GM10847 (cell line): ENCODE results near the gene HS3ST5.

ENCODE experiments used
- POLR2A ChIP-seq: IDR thresholded peaks from 2 replicates; pipeline ENCODE4 v1.6.1; 2011; ENCODE audit not compliant: insufficient read length; ENCODE audit errors: extremely low read depth

The HS3ST5 gene

DNA sequence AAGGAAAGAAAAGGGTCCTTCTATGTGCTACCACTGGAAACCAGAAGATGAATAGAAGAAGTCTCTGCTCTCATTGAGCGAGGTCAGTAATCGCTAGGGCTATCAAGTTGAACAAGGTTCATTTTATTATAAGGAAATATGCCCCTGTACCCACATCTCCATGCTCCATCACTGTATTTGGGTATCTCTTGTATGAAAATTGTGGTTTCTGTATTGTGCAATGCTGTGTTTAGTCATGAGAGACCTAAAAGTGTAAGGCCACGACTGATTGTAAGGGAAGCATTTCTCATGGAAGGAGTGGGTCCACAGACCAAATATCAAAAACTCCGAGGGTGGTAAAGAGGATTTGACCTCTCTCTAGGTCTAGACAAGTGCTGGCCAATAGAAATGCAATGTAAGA, 3.6 kb upstream of the HS3ST5 start:
- no peak for TF ChIP-seq POLR2A

DNA sequence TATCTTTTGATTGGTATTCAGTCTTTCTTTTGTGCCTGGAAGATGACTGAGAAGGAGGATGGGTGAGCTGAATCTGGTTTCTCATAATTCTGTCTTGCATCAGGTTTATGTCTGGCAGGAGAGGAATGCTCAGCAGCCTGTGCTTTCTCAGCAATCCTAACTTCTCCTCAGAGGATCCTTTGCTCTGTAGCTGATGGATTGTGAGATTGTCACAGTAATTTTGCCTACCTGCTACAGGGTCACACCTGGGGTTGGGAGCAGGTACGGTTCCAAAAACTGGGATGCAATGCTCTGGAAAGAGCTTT, 2.1 kb upstream of the HS3ST5 start:
- no peak for TF ChIP-seq POLR2A

DNA sequence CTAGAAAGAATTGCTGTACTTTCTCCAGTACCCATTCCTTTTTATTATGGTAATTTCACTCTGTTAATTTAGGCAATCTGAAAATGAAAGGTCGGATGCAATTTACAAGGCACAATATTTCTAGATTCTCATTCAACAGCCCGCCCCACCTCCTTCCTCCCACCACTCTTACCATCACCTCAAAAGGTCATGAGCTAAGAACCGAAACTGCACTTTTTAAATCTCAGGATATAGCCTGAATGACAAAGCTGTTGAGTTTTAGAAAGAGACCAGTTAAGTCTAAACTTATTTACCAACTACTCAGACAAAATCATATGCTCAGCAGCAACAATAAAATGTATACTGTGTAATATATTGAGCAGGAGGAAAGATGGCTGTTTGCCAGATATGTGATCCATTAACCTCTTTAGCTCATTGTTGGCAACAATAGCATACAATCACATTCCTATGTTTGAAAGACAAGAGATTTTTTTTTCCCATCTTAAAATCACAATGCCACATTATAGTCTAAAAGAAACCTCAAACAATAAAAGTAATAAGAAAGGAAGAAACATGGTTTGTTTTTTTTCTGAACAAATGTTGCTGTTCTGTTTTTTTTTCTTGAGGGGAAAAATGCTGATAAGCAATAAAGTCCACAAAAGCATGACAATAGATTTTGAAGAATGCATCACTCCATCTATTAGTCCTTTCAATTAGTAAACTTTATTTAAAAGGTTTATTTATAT, 1.6 kb upstream of the HS3ST5 start:
- no peak for TF ChIP-seq POLR2A

DNA sequence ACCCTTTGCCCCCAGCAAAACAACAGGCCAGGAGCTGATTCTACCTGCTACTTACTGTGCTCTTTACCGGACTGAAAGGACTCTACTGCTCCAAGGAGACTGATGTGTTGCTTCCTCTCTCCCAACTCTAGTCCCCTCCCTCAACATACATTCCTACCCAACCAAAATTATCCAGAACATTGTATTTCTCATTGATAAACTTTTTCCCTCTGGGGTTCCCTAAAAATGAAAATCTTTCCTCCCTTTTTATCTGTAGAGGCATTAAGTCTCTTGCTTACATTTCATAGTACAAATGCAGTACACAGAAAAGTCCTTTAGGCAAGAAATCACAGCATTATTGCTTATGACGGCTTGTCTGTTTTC, 940 bp upstream of the HS3ST5 start:
- TF ChIP-seq POLR2A, result no peak

DNA sequence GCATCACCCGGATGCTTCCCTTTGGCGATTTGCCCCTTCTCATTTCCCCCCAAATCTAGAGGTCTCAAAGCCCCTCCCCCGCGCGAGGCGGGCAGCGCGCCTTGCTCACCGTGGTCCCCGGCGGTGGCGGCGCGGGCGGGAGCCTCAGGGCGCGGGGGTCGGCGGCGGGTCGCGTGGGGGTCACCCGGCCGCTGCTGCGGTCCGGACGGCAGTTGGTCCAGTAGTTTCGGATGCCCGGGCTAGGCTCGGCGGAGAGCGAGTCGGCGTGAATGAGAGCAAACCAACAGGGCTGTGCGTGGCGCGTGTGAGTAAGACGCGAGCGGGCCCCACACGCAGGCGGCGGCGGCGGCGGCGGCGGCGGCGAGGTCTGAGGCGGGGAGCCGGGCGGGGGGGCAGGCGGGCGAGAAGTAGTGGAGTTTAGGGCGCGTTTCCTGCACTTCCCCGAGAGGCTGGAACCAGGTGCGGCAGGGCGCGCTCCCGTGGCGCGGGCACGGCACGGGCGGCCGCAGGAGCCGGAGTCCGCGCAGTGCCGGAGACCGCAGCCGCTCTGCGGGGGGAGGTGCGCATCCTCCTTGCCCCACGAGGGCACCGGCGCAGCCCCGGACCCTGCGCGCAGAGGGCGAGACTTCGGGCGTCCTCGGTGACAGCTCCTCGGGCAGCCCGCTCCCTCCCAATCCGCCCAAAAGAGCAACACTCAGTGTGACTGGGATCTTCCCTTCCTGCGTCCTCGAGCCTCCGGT, 567 bp downstream of the HS3ST5 start:
- no peak for TF ChIP-seq POLR2A

DNA sequence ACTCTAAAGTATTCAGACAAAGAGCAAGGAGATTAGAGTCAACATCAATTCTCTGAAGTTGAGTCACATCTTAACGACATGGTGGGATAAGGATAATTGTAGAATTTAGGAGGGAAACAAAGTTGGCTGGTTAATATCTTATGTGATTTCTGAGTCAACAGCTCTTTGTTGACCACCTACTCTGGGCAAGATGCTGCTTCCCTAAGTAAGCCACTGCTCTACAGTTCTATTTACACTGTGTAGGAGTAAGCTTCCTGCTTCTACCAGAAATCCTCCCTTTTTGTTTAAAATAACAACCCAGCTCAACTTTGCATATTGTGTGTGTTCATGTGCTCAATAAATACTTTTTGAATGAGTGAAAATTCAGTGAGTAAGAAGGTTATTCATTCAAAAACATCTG, 3.1 kb downstream of the HS3ST5 start:
- TF ChIP-seq POLR2A, result no peak

DNA sequence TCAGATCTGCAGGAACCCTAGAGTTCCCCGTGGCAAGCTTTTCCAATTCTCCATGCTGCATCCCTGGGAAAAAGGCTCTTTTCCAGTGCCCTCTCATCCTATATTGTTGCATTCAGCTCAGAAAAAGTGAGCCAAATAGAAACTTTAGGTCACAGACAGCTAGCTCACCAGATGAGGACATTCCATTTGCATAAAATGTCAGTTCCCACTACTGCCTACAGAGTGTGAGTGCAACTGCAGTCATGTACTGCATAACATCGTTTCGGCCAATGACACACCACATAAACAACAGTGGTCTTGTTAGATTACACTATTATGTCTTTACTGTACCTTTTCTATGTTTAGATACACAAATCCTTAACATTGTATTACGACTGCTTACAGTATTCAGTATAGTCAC, 8.6 kb downstream of the HS3ST5 start:
- no peak for TF ChIP-seq POLR2A

DNA sequence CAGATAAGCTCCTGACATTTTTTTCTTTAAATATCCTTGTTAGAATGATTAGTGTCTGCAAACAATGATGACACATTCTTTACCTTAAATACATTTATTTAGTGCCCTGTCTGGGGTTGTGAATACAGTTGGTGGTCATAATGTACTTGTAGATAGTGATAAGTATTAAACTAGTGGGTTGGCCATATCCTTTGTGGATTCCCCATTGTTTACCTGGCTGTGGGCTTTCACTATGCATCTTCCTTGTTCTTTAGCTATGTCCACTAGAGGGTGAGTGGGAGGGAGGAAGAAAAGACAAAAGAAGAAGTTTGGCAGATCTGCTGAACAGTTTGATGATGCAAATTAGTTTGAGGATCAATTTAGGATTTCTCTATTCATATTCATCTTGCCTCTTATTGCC, 15.7 kb downstream of the HS3ST5 start:
- TF ChIP-seq POLR2A, result no peak

DNA sequence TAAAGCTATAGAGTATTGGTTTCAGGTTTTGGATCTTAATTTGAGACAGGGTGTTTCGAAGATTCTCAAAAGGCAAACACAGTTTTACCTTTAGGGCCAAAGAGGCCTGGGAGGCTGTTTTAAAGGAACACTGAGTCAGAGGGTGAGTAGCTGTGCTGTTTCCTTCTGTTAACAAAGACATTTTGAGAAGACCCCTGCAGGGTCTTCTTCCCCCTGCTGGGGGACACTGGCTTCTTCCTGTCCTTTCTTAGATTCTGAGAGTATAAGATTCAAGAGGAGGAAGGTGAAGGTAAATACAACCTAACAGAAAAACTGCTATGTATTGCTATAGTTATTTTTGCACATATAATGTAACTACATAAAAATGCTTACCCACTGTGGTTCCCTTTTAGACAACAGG, 19.0 kb downstream of the HS3ST5 start:
- TF ChIP-seq POLR2A, result no peak

DNA sequence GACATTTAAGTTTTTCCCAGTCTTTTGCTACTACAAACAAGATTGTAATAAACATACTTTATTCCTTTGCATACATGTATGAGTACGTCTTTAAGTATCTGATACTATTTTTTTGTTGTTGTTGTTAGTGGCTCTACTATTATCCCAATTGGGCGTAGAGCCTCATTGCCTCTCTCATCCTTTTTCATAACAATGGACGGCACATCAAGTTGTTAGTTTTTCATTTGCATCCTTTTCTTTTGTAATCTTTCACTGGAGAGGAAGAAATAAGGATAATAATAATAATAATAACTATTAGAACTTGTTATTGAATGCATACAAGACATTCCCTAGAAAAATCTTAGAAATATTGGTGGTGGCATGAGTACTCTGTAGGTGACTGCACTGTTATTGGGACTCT, 23.1 kb downstream of the HS3ST5 start:
- no peak for TF ChIP-seq POLR2A

DNA sequence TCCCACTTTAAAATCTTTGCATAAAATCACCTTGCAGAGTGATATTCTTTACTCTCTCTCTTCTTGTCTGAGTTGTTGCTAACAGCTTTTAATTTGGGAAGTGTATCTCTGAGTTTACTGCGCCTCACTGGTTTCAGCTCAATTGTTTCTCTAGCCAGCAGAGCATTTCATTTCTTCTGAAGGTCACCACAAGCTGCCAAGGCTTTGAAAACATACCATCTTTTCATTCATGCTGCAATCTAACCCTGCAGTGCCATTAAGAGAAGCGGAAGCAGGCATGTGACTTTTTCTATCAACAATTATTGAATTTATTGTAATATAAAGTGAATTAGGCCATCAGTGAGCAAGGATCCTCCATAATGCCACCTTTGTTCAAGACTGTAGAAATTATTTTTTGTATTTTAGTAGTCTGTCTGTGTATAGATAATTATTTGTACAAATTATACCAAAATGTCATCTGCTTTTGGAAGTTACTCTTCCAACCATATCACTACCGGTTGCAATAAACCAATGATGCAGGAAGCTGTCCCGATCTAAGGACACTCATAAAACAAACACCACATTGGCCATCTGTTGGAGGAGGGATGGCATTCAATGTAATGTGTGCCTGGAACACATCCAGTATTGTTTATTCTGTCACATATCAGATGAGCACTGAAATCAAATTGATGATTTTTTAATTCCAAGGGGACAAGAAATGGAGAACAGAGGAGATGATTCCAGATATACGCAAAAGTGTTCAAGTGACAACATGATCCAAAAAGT, 26.8 kb downstream of the HS3ST5 start:
- no peak for TF ChIP-seq POLR2A

DNA sequence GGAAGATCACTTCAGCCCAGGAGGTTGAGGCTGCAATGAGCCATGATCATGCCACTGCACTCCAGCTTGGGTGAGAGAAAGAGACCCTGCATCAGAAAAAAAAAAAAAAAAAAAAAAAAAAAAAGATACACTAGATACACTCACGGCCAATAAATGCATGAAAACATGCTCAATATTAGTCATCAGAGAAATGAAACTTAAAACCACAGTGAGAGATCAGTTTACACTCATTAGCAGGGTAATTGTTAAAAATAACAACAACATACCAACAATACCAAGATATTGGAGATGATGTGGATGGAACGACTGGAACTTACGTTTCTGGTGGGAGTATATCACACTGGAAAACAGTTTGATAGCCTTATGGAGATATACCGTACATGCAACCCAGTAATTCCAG, 29.9 kb downstream of the HS3ST5 start:
- no peak for TF ChIP-seq POLR2A

DNA sequence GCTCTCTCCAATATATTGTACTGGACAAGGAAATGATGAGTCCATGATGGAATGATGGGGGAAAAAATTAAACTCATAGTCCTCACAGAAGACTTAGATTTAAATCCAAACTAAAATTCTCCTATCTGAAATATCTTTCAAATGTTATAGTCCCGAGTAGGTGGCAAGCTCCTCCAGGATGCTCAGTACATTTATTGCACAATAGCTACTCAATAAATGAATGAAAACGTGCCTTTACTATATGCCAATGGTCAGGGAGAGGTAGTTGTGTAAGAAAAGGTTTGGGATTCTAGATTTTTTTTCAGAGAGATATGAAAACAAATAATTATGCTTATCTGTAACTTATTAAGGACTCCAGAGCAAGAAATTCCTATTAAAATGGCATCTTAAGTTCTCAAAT, 32.8 kb downstream of the HS3ST5 start:
- no peak for TF ChIP-seq POLR2A

DNA sequence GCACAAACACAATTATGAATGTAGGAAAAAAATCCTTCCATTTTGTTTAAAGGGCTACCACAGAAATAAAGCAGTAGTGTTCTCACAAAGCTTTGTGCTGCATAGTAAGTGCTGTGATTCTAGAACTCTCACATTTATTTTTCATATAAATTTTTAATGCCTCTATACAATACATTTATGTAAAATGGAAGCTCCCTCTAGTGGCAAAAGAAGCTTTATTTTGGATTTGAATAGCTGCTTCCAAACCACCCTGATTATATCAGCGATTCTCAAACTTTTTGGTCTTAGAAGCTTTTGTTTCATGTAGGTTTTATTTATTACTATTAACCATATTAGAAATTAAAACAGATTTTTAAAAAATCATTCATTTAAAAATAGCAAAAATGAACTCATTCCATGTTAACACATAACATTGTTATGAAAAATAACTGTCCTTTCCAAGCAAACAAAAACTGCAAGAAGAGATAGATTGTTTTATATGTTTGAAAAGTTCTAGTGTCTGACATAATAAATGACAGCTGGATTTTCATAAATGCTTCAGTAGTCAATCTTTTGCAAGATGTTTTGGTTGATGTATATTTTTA, 38.4 kb downstream of the HS3ST5 start:
- no peak for TF ChIP-seq POLR2A

DNA sequence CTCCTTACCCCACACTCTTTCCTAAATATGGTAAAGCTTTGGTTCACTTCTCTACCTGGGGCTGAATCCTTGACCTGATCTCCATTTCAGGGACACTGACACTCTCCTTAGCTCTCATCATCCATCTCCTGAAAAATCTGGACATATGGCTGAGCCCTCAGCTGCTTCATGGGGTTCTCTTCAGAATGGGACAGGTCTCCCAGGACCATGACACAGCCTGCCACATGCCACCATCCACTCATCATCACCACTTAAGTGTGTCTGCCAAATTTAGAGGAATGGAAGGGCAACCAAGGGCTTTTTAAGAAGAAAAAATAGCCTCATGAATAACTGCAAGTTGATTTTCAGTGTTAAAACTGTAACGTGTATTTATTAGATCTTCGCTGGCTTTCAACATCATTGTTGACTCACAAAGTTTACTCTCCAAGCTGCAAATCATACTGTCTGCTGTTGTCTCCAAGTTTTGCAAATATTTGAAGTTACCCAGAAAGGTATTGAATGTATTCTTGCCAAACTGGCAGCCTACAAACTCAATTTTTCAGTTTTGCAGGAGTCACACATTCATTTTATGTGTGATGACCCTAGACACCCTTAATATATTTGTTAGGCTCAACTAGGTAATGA, 41.1 kb downstream of the HS3ST5 start:
- TF ChIP-seq POLR2A, result no peak
